Activated gamma-delta T cell (primary cell): Measurements from ENCODE around the gene CHST11.

Source experiments
- DNase-seq: peaks from one replicate; lab custom pipeline; 2025; lab: John Stamatoyannopoulos, UW

Gene CHST11

DNA sequence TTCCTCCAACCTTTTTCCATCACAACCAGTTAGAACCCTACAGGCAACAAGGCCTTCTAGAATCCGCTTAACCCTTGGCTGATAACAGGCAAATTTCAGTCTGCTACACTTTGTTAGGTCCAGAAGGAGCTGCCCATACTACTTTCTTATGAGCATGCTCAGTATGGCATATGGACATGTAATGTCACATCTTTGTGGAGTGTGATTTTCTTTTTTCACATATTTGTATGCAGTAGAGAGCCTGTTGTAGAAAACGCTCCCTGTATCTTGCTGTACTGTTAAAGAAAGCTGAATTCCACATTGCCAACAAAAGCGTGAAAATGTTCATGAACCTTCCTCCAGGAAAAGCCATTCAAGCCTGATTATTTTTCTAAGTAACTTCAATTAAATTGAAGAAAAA is 304.9 kb downstream of the CHST11 start:
- no peak for DNase-seq

GRCh38 chr12:104763168-104763805 is 306.5 kb downstream of the CHST11 start:
- no peak for DNase-seq

GRCh38 chr12:104764225-104765091 is 307.7 kb downstream of the CHST11 start:
- DNase-seq: no peak

DNA sequence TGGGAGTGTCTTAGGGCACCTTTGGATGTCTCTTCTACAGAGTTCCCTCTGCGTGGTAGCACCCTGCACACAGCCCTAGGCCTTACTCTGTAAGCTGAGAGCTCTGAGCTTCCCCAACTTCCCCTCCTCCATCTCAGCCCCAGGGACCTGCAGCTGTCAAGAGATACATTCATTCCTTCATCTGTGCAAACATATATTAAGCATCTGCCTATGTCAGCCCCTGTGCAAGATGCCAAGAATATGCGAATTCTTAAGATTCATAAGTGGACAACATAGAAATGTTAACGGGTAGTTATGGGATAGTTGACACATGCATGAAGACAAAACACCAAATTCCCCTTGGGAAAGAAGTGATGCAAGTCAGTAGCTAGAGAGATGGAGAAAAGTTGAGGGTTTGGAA is 310.5 kb downstream of the CHST11 start:
- DNase-seq: no peak

- no peak for DNase-seq
Observed at GRCh38 chr12:104768033-104768432, 311.3 kb downstream of the CHST11 start.

GRCh38 chr12:104769144-104769561 is 312.4 kb downstream of the CHST11 start:
- DNase-seq: no peak

DNA sequence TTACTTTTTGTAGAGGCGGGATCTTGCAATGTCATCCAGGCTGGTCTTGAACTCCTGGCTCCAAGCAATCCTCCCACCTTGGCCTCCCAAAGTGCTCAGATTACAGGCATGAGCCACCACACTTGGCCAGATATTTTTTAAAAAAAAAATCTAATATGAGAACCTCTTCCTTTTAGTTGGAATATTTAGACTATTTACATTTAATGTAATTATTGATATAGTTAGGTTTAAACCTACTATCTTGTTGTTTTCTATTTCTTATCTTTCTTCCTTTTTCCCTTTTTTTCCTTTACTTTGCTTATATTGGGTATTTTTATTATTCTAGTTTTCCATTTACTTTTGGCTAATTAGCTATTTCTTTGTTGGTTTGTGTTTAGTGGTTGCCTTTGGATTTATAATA is 315.6 kb downstream of the CHST11 start:
- no peak for DNase-seq

- DNase-seq: no peak
Observed at GRCh38 chr12:104775731-104776231, 319.0 kb downstream of the CHST11 start.

DNA sequence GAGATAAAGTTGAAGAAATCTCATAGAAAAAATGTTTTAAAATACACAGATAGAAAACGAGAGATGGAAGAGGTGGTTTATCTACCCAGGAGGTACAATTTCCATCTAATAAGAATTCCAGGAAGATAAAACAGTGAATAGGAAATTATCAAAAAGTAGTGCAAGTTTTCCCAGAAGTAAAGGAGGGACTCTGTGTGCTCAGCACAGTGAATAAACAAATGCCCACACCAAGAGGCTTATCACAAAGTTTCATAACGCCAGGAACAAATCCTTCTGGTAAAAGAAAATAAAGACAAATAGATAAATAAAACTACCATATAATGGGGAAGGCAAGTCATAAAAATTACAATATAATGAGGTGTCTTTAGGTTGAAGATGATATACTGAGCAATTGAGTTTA is 322.4 kb downstream of the CHST11 start:
- no peak for DNase-seq

DNA sequence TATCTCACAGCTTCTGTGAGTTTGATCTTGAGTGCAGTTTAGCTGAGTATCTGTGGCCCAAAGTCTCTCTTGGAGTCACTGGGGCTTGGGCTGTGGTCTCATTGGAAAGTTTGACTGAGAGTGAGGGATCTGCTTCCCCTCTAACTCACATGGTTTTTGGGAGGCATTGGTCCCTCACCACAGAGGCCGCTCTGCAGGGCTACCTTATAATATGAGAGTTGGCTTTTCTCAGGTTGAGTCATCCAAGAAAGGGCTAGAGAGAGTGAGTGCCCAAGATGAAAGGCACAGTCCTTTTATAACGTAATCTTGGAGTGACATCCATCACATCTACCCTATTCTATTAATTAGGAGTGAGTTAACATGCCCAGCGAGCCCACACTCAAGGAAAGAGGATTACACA is 325.5 kb downstream of the CHST11 start:
- DNase-seq: no peak

DNA sequence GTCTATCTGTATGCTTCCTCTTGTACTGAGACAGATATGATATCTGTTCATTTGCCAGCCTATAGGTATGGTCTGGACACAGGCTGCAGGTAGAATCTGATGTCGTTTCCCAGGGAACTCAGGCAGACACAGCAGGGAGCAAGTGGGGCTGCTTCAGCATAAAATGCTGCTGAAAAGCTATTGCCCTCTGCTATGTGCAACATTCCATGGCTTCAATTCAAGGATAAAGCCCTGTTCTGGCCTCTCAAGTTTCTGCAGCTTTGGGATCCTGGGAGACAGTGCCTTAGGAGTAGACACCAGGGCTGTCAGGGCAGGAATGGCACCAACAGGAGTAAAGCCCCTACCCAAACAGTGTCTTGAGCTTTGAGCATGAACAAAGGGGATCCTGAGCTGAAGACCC is 327.8 kb downstream of the CHST11 start:
- no peak for DNase-seq

DNA sequence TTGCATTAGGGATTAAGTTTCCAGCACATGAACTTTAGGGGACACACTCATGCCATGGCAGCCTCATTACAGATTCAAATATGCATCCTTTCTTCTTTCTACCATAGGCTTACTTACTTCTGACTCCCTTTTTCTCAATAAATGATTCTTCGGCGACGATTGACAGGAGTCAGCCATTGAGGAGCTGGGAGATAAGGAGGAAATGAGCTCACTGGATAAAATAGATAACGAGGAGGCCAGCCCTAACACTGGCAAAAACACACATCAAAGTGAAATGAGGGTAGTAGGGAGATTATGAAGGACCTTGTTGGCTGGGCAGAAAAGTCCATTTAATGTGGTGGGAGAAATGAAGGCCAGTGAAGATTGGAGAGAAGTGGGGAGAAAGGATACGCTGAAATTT is 329.1 kb downstream of the CHST11 start:
- DNase-seq: no peak

DNA sequence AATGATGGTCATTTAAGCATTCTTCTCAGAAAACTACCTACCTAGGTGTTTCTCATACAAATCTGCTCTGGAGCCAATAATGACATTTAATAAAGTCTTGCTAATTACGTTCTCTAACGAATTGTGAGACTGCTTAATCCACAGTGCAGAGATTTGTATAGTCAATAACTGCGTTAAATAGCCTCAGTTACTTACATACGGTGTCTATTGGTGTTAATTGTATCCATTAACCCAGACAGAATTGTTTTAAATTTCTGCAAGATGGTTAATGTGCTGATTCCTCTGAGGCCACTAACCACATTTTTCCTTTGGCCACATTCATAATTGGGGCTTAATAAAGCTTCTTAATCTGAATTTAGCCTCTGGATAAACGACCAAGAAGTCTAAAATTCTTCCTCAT is 329.6 kb downstream of the CHST11 start:
- DNase-seq: no peak

DNA sequence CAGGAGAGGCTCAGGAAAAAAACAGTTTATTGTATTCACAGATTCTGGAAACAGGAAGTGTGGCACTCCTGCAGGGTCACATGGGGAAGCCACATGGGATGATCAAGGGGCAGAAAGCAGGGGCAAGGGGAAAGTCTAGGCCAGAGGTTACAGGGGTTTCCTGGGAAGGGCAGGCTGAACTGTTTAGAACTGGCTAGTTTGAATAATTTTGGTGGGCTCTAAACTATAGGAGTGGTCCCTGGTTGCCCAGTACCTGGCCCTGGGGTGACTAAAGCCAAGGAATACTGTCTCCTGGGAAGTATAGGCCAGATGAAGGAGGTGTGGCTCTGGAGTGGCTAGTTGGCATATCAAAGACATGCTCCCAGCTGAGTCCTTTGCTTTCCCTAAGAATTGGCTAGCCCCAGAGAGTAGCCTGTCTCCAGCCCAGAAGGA is 332.1 kb downstream of the CHST11 start:
- DNase-seq: no peak

GRCh38 chr12:104790296-104791125 is 333.8 kb downstream of the CHST11 start:
- DNase-seq: no peak

- no peak for DNase-seq
Observed at GRCh38 chr12:104792570-104792969, 335.8 kb downstream of the CHST11 start.

GRCh38 chr12:104793285-104793684 is 336.5 kb downstream of the CHST11 start:
- no peak for DNase-seq

DNA sequence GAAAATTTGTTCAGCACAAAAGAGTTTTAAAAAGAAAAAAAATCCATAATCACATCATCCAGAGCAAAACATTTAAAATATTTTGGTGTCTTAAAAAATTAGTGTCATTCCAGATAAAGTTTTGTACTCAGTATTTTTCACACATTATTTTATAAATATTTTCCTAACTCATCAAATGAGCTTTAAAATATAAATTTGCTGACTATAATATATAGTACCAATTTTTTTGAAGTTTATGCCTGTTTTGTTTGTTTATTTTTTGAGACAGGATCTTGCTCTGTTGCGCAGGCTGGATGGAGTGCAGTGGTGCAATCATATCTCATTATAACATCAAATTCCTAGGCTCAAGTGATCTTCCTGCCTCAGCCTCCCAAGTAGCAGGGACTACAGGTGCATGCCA is 337.2 kb downstream of the CHST11 start:
- DNase-seq: no peak

DNA sequence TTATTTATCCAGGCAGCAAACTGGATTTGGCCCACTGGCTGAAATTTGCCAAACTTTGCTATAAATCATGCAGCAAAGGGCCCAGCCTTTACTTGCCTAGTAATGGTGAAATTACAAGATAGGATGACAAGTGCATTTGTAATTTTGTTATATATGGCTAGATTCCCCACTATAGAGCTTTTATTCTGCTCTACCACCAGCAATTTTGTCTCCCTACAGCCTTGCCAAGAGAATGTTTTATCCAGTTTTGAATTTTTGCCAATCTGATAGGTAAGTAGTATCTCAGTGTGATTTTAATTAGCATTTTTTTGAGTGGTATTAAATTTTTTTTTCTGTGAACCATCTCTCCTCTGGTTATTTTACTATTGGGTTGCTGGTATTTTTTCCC is 339.7 kb downstream of the CHST11 start:
- no peak for DNase-seq

GRCh38 chr12:104799458-104799857 is 342.7 kb downstream of the CHST11 start:
- DNase-seq: no peak

DNA sequence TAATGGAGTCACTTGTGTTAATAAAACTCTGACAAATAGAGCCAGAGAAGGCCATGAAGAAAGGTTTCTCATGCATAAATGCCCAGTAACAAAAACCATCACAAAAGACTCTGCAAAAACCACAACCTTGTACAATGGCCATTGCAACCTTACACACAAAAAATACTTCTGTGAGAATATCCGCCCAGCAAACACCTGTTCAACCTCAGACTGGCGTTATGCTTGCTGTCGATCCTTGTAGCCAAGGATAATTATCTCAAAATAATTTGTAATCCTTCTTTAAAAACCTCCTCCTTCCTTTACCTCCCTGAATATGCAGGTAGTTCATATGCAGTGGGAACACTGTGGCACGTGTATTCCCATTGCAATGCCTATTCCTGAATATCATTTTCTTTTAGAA is 344.3 kb downstream of the CHST11 start:
- no peak for DNase-seq

GRCh38 chr12:104801427-104801826 is 344.7 kb downstream of the CHST11 start:
- no peak for DNase-seq
